Fibroblast of lung (primary cell): ENCODE data around the gene LYL1. TPM values are rescaled to one million over a fixed set of nuclear protein-coding genes. Genes with fewer than 3 reads are reported as not detected.

Experiments
- DNase-seq, 2 donors: peaks; one replicate each; pipeline versions ENCODE4 v3.0.0 to v3.0.0-alpha.2; 2010; ENCODE audit warnings: low read depth in 2 of 2
- H2AFZ ChIP-seq: 2 replicates; pipeline ENCODE4 v1.5.1; 2012; ENCODE audit warnings: low read length, control low read depth, inconsistent platforms
- H3K27ac ChIP-seq: 2 replicates; pipeline ENCODE4 v1.5.1; 2011; ENCODE audit warnings: low read length, control low read depth; ENCODE audit not compliant: insufficient read depth
- H3K27me3 ChIP-seq: 2 replicates; pipeline ENCODE4 v1.5.1; 2011; ENCODE audit warnings: mild to moderate bottlenecking, low read length; ENCODE audit not compliant: control insufficient read depth, insufficient read depth
- H3K36me3 ChIP-seq: 2 replicates; pipeline ENCODE4 v1.5.1; 2011; ENCODE audit warnings: low read length; ENCODE audit not compliant: control insufficient read depth, insufficient read depth
- H3K4me1 ChIP-seq: 2 replicates; pipeline ENCODE4 v1.5.1; 2011; ENCODE audit warnings: low read length; ENCODE audit not compliant: control insufficient read depth, insufficient read depth; ENCODE audit errors: extremely low read depth
- H3K4me2 ChIP-seq: 2 replicates; pipeline ENCODE4 v1.5.1; 2011; ENCODE audit warnings: low read length, control low read depth; ENCODE audit not compliant: insufficient read depth; ENCODE audit errors: extremely low read depth
- H3K4me3 ChIP-seq, 4 experiments: fragments of 200-600 bp in 1 of 4; sonication (generic) in 1 of 4; replicated peaks in 1 of 4; 2 replicates each; pipeline ENCODE4 v1.5.1; 2011 to 2016; ENCODE audit warnings: low read length in 4 of 4, low read depth in 3 of 4, mild to moderate bottlenecking in 3 of 4, control low read depth in 2 of 4, inconsistent platforms in 1 of 4, mixed read lengths in 1 of 4; ENCODE audit not compliant: insufficient read depth in 1 of 4; ENCODE audit errors: control extremely low read depth in 1 of 4
- H3K79me2 ChIP-seq: 2 replicates; pipeline ENCODE4 v1.5.1; 2012; ENCODE audit warnings: mild to moderate bottlenecking, low read length, inconsistent platforms; ENCODE audit not compliant: control insufficient read depth, insufficient read depth
- H3K9ac ChIP-seq: 2 replicates; pipeline ENCODE4 v1.5.1; 2011; ENCODE audit warnings: mild to moderate bottlenecking, low read length, control low read depth; ENCODE audit not compliant: insufficient read depth
- H3K9me3 ChIP-seq: 2 replicates; pipeline ENCODE4 v1.5.1; 2012; ENCODE audit warnings: low read depth, low read length; ENCODE audit not compliant: control insufficient read depth, insufficient read depth
- H4K20me1 ChIP-seq: 2 replicates; pipeline ENCODE4 v1.5.1; 2011; ENCODE audit warnings: low read length; ENCODE audit not compliant: control insufficient read depth, insufficient read depth; ENCODE audit errors: extremely low read depth
- CTCF ChIP-seq, 2 donors: IDR thresholded peaks in 1 of 2; conservative IDR thresholded peaks in 1 of 2; 1 replicate in 1 of 2; 2 replicates in 1 of 2; pipeline ENCODE4 v1.5.1; 2011 to 2012; ENCODE audit warnings: low read length in 2 of 2, control low read depth in 1 of 2, inconsistent platforms in 1 of 2, low read depth in 1 of 2, mild to moderate bottlenecking in 1 of 2
- EZH2 ChIP-seq: IDR thresholded peaks from 2 replicates; pipeline ENCODE4 v1.5.1; 2012; ENCODE audit warnings: low read length, control low read depth, mild to moderate bottlenecking; ENCODE audit errors: missing control alignments
- polyA plus RNA-seq, 2 donors: library from polyadenylated mRNA; depleted of rRNA in 1 of 2; stranded (reverse) in 1 of 2; unstranded in 1 of 2; fragments of >200 nt; gene quantifications; 2 replicates each; pipeline ENCODE4 v1.2.1, GENCODE V29; 2011 to 2012; ENCODE audit warnings: missing spikeins in 1 of 2
- total RNA-seq: library from RNA; depleted of rRNA; stranded (reverse); fragments of >200 nt; gene quantifications from 2 replicates; pipeline ENCODE4 v1.2.1, GENCODE V29; 2014

LYL1 gene
- total and polyA plus RNA-seq, 2 donors (not counting 1 experiment from before 2014, with no cell fraction given): 0.30 to 1.2 TPM

GRCh38 chr19:13092606-13093235 lies 9.9 kb downstream of the LYL1 start:
- Histone ChIP-seq H3K36me3 (peaks cover 7% of the 10 kb centered on the region), H3K79me2 (no peaks in the 10 kb centered on the region), H3K27ac (no peak overlapping the region), H2AFZ (no peak overlapping the region), H3K4me2 (no peak overlapping the region), H4K20me1 (no peaks in the 10 kb centered on the region), H3K9me3 (no peaks in the 10 kb centered on the region), H3K27me3 (no peaks in the 10 kb centered on the region), H3K9ac (no peak overlapping the region), H3K4me1 (peaks cover 8% of the 10 kb centered on the region), H3K4me3 (no peak overlapping the region)
- TF ChIP-seq EZH2: no peak
- TF ChIP-seq CTCF (conservative IDR thresholded peaks at IDR 0.05 in 1 of 2, IDR thresholded peaks at IDR 0.05 in 1 of 2; ENCODE audit: low read depth in 1 of 2, low read length in 2 of 2): no peak
- peak in 1 of 2 donors; percentile 89 for DNase-seq

- Histone ChIP-seq H2AFZ (no peak overlapping the region), H3K9me3 (no peaks in the 10 kb centered on the region), H3K36me3 (peaks cover 7% of the 10 kb centered on the region), H3K9ac (no peak overlapping the region), H3K4me1 (peaks cover 8% of the 10 kb centered on the region), H3K4me2 (no peak overlapping the region), H3K4me3 (no peak overlapping the region), H3K79me2 (no peaks in the 10 kb centered on the region), H3K27ac (no peak overlapping the region), H3K27me3 (no peaks in the 10 kb centered on the region), H4K20me1 (no peaks in the 10 kb centered on the region)
- TF ChIP-seq CTCF (conservative IDR thresholded peaks at IDR 0.05 in 1 of 2, IDR thresholded peaks at IDR 0.05 in 1 of 2; ENCODE audit: low read depth in 1 of 2, low read length in 2 of 2) (no peak), EZH2 (no peak)
- DNase-seq: no peak
These were observed 10.5 kb downstream of the LYL1 start for GRCh38 chr19:13092158-13092543.

GRCh38 chr19:13091400-13092157 lies 11.1 kb downstream of the LYL1 start:
- Histone ChIP-seq H3K9me3 (no peaks in the 10 kb centered on the region), H2AFZ (no peak overlapping the region), H3K4me2 (no peak overlapping the region), H3K4me1 (peaks cover 8% of the 10 kb centered on the region), H3K27me3 (no peaks in the 10 kb centered on the region), H3K36me3 (peaks cover 11% of the 10 kb centered on the region), H3K4me3 (no peak overlapping the region), H3K27ac (no peak overlapping the region), H3K9ac (no peak overlapping the region), H4K20me1 (no peaks in the 10 kb centered on the region), H3K79me2 (no peaks in the 10 kb centered on the region)
- DNase-seq: peak; percentile 86 to 97
- TF ChIP-seq CTCF (conservative IDR thresholded peaks at IDR 0.05 in 1 of 2, IDR thresholded peaks at IDR 0.05 in 1 of 2; ENCODE audit: low read depth in 1 of 2, low read length in 2 of 2) (peak in 1 of 2 donors; percentile 6), EZH2 (no peak)
